Ectodermal cell (in vitro differentiated cells): Measurements from ENCODE around the gene STRADB.

Experiments
- H3K27ac ChIP-seq: 2 replicates; pipeline ENCODE4 v1.7.0; 2013; ENCODE audit warnings: mild to moderate bottlenecking, low read depth, low read length; ENCODE audit not compliant: insufficient read depth, poor library complexity, severe bottlenecking
- H3K27me3 ChIP-seq: 2 replicates; pipeline ENCODE4 v1.7.0; 2013; ENCODE audit warnings: mild to moderate bottlenecking, low read length; ENCODE audit not compliant: insufficient read depth, control insufficient read depth, poor library complexity, severe bottlenecking
- H3K36me3 ChIP-seq: one replicate; pipeline ENCODE4 v1.7.0; 2013; ENCODE audit warnings: low read length; ENCODE audit not compliant: control insufficient read depth, insufficient read depth
- H3K4me1 ChIP-seq: one replicate; pipeline ENCODE4 v1.7.0; 2013; ENCODE audit warnings: low read length; ENCODE audit not compliant: control insufficient read depth, insufficient read depth
- H3K4me3 ChIP-seq: 2 replicates; pipeline ENCODE4 v1.7.0; 2013; ENCODE audit warnings: low read depth, low read length, control low read depth; ENCODE audit not compliant: insufficient read depth
- H3K9me3 ChIP-seq: 2 replicates; pipeline ENCODE4 v1.7.0; 2013; ENCODE audit warnings: mild to moderate bottlenecking, low read length, moderate library complexity; ENCODE audit not compliant: control insufficient read depth
- WGBS, 2 experiments: methylation state at CpG; one replicate each; pipeline ENCODE4 v1.1.7; 2013; ENCODE audit warnings: missing lambda C conversion rate in 2 of 2; 5-methylcytosine and 5-hydroxymethylcytosine counted together

The STRADB gene

DNA sequence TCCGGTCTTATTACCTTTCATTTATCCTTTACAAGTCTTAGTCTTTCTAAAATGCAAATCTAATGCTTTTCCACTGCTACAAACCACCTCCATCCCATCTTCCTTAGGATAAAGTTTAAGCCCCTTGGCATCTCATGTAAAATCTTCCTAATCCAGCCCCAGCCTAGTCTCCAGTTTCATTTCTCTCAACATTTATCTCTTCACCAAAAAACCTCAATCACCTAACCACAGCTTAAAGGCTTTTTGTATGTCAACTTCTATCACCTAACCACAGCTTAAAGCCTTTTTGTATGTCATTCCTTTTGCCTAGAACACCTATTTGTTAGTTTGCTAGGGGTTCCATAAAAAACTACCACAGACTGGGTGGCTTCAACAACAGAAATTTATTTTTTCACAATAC, 4.5 kb upstream of the STRADB start:
- 94 to 95% methylated on average over 1 of the region's 1 CpG for WGBS, 2 experiments
- no peak overlapping the region for H3K27ac ChIP-seq
- H3K36me3 ChIP-seq: no peaks in the 10 kb centered on the region

DNA sequence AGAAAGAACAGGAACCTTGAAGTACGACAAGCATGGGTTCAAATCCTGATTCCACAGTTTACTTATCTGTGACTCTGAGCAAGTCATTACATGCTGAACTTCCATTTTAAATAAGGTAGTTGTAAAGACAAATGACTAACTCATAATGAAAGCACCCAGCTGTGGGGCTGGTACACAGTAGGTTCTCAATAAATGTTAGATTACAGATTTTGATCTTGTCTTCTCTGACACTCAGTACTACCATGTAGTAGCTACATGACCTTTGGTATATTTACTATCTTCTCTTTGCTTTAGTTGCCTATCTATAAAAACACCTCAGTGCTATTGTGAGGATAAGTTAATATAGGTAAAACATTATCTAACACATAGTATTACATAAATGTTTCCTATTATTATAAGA, 3.5 kb upstream of the STRADB start:
- Histone ChIP-seq H3K4me1 (no peaks in the 10 kb centered on the region), H3K27ac (no peak overlapping the region), H3K27me3 (peaks cover 8% of the 10 kb centered on the region), H3K36me3 (no peaks in the 10 kb centered on the region), H3K9me3 (no peaks in the 10 kb centered on the region), H3K4me3 (no peak overlapping the region)
- 94 to 100% methylated on average over 1 of the region's 1 CpG for WGBS, 2 experiments

More for the DNA sequence above, 4.5 kb upstream of the STRADB start:
- Histone ChIP-seq H3K9me3 (no peaks in the 10 kb centered on the region), H3K4me3 (no peak overlapping the region), H3K27me3 (no peaks in the 10 kb centered on the region), H3K4me1 (no peaks in the 10 kb centered on the region)

DNA sequence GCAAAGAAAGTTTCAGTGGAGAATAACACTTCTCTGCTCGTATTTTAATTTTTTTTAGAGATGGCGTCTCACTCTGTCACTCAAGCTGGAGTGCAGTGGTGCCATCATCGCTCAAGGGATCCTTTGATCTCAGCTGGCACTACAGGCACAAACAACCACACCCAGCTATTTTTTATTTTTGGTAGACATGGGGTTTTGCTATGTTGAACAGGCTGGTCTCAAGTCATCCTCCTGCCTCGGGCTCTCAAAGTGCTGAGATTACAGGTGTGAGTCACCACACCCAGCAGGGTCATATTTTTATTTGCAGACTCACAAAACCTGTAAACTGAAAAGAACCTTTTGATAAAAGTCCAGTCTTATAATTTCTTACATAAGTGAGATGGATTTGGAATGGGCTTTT, 2.8 kb upstream of the STRADB start:
- Histone ChIP-seq H3K4me1 (no peaks in the 10 kb centered on the region), H3K4me3 (no peak overlapping the region), H3K36me3 (no peaks in the 10 kb centered on the region), H3K27me3 (peaks cover 14% of the 10 kb centered on the region), H3K27ac (no peak overlapping the region), H3K9me3 (no peaks in the 10 kb centered on the region)
- 94 to 98% methylated on average over 3 to 4 of the region's 4 CpGs for WGBS, 2 experiments

DNA sequence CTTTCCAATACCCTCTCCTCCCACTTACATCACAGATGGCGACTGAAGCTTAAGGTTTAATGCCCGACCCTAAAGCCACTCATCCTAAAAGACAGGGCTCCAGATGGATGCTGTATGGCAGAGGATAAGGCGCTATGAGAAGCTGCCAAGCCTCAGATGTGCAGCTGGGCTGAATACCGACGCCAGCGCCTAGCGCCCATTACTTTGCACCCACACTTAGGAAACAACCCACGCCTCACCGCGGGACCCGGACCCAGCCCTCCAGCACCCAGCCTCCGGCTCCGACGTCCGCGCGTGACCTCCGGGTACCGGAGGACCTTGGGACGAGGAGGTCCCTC, 617 bp upstream of the STRADB start:
- Histone ChIP-seq H3K27me3 (peaks cover 14% of the 10 kb centered on the region), H3K4me1 (no peaks in the 10 kb centered on the region), H3K9me3 (no peaks in the 10 kb centered on the region), H3K27ac (peak overlapping the region; percentile 58), H3K4me3 (peak overlapping the region; percentile 93), H3K36me3 (no peaks in the 10 kb centered on the region)
- WGBS, 2 experiments: 0% methylated on average over 20 of the region's 20 CpGs

DNA sequence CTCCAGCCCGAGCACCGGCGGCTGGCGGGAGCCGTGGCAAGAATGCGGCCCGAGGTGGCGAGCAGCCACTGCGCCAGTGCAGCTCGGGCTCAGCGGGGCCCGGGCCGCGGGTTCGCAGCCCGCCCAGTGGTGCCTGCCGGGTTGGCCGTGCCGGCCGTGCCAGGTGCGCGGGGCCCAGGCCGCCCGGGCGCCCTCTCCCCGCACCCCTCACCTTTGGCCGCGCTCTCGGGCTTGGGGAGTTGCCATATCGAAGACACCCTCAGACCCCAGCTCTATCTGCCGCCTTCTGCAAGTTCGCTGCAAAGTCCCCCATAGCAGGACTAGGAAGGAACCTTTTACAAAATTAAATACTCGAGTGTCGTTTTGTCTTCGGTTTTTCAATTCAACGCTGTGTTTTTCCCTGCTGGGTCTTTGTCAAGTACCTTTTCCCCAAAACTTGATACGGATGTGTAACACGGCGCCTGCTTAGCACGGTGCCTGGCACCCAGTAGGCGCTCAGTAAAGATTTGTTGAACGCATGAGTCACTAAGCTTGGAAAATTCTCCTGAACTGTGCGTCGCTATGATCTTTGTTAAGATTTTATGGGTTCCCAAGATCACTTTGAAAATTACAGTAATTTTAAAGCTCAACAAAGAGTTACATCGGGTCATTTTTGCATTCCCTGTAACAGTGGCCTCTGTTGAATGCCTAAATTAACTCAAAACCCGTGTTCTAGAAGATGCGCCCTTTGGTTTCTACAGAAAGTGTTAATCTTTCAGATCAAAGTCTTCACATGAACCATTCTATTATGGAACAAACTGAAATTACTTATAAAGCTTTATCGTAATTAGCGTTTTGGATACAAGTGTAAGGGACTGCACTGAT, 750 bp downstream of the STRADB start:
- H3K27me3 ChIP-seq: peaks cover 14% of the 10 kb centered on the region

DNA sequence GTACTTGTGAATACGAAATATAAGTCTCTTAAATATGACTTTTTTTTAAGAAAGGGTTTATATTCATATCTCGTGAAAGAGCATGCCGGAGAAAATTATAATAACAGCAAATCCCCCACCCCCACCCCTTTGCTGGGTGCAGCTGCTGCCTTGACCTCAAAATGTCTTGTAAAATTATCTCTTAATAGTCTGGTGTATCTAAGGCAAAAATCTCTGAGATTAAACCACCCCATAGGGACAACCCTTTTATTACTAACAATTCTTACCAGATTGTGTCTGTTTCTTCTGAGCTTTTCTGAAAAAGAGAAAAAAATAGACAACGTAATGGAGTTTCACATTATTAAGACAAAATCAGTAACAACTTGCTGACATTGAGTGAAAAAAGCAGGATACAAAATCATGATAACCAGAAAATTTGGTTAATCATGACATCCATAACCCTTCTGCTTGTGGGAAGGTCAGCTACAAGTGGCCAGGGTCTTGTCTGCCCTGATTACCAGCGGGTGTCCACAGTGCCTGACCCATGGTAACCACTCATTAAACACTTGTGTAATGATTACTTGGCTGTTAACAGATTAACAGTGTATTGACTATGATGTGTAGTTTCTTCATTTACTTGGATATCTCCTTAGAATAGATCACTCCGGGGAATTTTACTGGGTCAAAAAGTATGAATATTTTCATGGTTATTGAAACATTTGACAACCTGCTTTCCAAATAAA, 1.5 kb downstream of the STRADB start:
- no peaks in the 10 kb centered on the region for H3K36me3 ChIP-seq
- no peak overlapping the region for H3K27ac ChIP-seq
- H3K27me3 ChIP-seq: peaks cover 14% of the 10 kb centered on the region
- H3K9me3 ChIP-seq: no peaks in the 10 kb centered on the region
- peak overlapping the region; percentile 93 for H3K4me3 ChIP-seq
- no peaks in the 10 kb centered on the region for H3K4me1 ChIP-seq
- WGBS, 2 experiments: 94 to 99% methylated on average over 3 to 4 of the region's 6 CpGs

More for the DNA sequence above, 750 bp downstream of the STRADB start:
- no peaks in the 10 kb centered on the region for H3K9me3 ChIP-seq
- H3K4me3 ChIP-seq: peak overlapping the region; percentile 93
- H3K4me1 ChIP-seq: no peaks in the 10 kb centered on the region
- H3K27ac ChIP-seq: no peak overlapping the region
- no peaks in the 10 kb centered on the region for H3K36me3 ChIP-seq
- 8 to 12% methylated on average over 47 to 49 of the region's 49 CpGs for WGBS, 2 experiments

DNA sequence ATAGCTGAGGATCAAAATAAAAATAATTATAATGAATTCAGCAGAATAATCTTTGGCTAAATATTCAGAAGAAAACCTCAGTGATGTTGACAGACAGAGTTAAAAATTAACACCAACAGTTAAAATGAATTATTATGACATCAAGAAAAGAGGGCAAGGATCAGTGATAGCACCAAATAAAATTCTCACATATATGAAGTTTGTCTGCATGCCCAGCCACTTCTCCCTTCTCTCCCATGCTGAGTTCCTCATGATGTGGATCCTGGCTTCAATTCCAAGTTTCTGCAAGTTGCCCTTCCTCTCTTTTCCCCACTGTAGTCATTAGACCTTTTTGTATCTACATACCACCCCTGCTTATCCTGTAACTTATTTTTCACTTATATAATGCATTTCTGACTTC, 6.8 kb downstream of the STRADB start:
- no peaks in the 10 kb centered on the region for H3K4me1 ChIP-seq
- no peaks in the 10 kb centered on the region for H3K36me3 ChIP-seq
- peaks cover 2% of the 10 kb centered on the region for H3K27me3 ChIP-seq
- no peaks in the 10 kb centered on the region for H3K9me3 ChIP-seq
- no peak overlapping the region for H3K27ac ChIP-seq
- H3K4me3 ChIP-seq: no peak overlapping the region

DNA sequence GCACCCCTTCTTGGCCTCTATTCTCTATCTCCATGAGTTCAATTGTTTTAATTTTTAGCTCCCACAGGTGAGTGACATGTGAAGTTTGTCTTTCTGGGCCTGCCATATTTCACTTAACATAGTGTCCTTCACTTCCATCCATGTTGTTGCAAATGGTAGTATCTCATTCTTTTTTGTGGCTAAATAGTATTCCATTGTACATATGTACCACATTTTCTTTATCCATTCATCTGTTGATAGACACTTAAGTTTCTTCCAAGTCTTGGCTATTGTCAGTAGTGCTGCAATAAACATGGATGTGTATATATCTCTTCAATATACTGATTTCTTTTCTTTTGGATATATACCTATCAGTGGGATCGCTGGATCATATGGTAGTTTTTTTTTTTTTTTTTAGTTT, 9.0 kb downstream of the STRADB start:
- Histone ChIP-seq H3K27me3 (no peaks in the 10 kb centered on the region), H3K27ac (no peak overlapping the region), H3K4me1 (no peaks in the 10 kb centered on the region), H3K36me3 (no peaks in the 10 kb centered on the region), H3K9me3 (no peaks in the 10 kb centered on the region), H3K4me3 (no peak overlapping the region)
- no CpG with 5 or more reads among the region's 1 CpG for WGBS, 2 experiments

DNA sequence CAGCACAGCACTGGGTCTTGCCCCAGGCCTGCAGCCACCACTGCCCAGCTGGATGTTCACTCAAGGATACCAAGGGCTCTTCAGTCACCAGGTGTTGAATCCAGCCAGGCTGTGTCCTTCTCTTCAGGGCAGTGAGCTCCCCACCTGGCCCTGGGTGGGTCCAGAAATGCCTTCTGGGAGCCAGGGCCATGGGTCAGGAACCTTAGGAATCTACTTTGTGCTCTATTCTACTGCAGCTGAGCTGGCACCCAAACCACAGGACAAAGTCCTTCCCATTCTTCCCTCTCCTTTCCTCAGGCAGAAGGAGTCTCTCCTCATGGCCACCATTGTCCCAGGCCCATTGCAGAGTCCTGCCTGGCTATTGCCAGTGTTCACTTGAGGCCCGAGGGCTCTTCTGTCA, 13.0 kb downstream of the STRADB start:
- no peak overlapping the region for H3K27ac ChIP-seq
- 96 to 98% methylated on average over 1 of the region's 1 CpG for WGBS, 2 experiments

DNA sequence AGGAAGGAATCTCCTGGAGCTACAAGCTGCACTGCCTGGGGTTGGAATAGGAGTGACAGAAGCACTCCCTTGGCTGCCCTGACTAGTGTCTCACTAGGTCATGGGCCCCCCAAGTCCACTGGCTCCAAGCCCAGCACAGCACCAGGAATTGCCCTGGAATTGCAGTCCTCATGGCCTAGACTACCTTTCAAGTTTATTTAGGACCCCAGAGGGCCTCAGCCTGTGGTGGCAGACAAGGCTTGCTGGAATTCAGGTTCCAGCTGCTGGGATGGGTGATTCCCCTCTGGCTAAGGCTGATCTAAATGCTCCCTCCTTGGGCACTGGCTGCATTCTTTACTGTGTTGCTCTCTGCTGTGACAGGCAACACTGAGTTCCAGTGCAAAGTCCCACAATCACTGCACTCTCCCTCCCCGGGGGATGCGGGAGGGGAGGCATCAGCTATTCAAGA, 14.0 kb downstream of the STRADB start:
- Histone ChIP-seq H3K36me3 (no peaks in the 10 kb centered on the region), H3K27ac (no peak overlapping the region), H3K27me3 (no peaks in the 10 kb centered on the region), H3K4me3 (no peak overlapping the region), H3K9me3 (no peaks in the 10 kb centered on the region), H3K4me1 (no peaks in the 10 kb centered on the region)
- 84 to 90% methylated on average over 2 of the region's 2 CpGs for WGBS, 2 experiments

More for the DNA sequence above, 13.0 kb downstream of the STRADB start:
- no peaks in the 10 kb centered on the region for H3K36me3 ChIP-seq
- no peak overlapping the region for H3K4me3 ChIP-seq
- H3K4me1 ChIP-seq: no peaks in the 10 kb centered on the region
- no peaks in the 10 kb centered on the region for H3K27me3 ChIP-seq
- no peaks in the 10 kb centered on the region for H3K9me3 ChIP-seq
